Muscle layer of duodenum (tissue), 2 donors: ENCODE measurements around the gene PNKP.
A peak's percentile ranks its signal among the peaks of the same experiment; 100 is the strongest.

Experiments used
- H3K27ac ChIP-seq: one replicate; pipeline ENCODE4 v1.7.0; 2013; ENCODE audit warnings: mild to moderate bottlenecking, low read length
- H3K27me3 ChIP-seq: one replicate; pipeline ENCODE4 v1.7.0; 2013; ENCODE audit warnings: low read depth, mild to moderate bottlenecking, control low read depth, low read length
- H3K36me3 ChIP-seq, 2 donors: one replicate each; pipeline ENCODE4 v1.7.0; 2013; ENCODE audit warnings: low read length in 2 of 2, control low read depth in 1 of 2, mild to moderate bottlenecking in 1 of 2; ENCODE audit not compliant: insufficient read depth in 2 of 2, control insufficient read depth in 1 of 2
- H3K4me1 ChIP-seq, 2 donors: one replicate each; pipeline ENCODE4 v1.7.0; 2013; ENCODE audit warnings: low read length in 2 of 2, mild to moderate bottlenecking in 2 of 2, control low read depth in 1 of 2, moderate library complexity in 1 of 2; ENCODE audit not compliant: insufficient read depth in 2 of 2, control insufficient read depth in 1 of 2
- H3K4me3 ChIP-seq, 2 donors: one replicate each; pipeline ENCODE4 v1.7.0; 2013; ENCODE audit warnings: low read length in 2 of 2, low read depth in 1 of 2, mild to moderate bottlenecking in 1 of 2
- H3K9me3 ChIP-seq, 2 donors: one replicate each; pipeline ENCODE4 v1.7.0; 2013; ENCODE audit warnings: low read length in 2 of 2, control low read depth in 1 of 2, mild to moderate bottlenecking in 1 of 2; ENCODE audit not compliant: control insufficient read depth in 1 of 2
- donor health status: healthy.

The PNKP gene

DNA sequence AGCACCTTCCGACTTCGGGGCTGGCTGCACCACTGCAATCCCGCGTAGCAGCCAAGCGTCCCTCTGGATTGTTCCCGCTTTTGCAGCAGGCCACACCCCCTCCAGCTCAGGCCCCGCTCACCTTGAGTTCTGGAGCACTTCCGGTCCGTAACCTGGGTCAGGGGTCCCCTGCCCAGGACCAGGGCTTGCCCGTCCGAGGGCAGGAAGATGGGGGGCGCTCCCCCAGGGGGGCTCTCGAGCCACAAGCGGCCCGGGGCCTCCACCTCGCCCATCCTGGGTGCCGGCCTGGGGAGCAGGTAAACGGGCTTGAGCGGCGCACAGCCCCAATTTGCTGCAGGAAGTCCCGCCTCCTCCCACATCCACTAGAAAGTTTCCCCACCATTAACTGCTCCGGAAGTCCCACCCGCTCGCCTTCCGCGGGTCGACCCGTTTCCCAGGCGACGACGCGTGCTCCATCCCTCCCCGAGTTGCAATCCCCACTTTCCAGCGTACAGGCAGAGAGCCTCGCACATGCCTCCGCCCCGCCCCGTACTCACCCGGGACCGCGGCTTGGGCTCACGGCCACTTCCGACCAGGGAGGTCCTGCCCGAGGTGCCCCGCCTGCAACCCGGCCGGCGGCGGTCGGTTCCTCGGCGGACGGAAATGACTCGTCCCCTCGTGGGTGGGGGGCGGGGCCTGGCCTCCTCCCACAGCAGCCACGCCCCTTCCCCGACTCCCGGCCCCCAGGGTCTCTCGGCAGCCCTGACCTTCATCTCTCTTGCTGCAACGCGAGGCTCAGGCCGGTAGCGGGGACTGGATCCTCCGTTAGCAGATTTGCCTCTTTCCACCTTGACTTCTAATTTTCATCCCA, at the start of gene PNKP:
PNKP (minus strand) TSS at position 644 of the 850 bp plus-strand sequence; CDS start at position 272, 372 bp downstream.
- no peaks in the 10 kb centered on the region for H3K9me3 ChIP-seq
- H3K4me1 ChIP-seq = peaks cover 6 to 37% of the 10 kb centered on the region in 2 donors

GRCh38 chr19:49915271-49915670, 47.9 kb upstream of the PNKP start:
- H3K27me3 ChIP-seq = no peaks in the 10 kb centered on the region
- H3K4me1 ChIP-seq = peaks cover 3 to 13% of the 10 kb centered on the region in 2 donors
- no peaks in the 10 kb centered on the region for H3K9me3 ChIP-seq
- no peak overlapping the region for H3K4me3 ChIP-seq
- H3K36me3 ChIP-seq = peaks cover 0 to 32% of the 10 kb centered on the region in 2 donors
- no peak overlapping the region for H3K27ac ChIP-seq

More for the DNA sequence above, at the start of gene PNKP:
- Histone ChIP-seq H3K4me3 (peak within 1 kb of the TSS; percentile 76 to 82), H3K27ac (peak within 1 kb of the TSS; percentile 91), H3K27me3 (no peaks in the 10 kb centered on the region), H3K36me3 (peaks cover 13% of the 10 kb centered on the region in 2 donors)

DNA sequence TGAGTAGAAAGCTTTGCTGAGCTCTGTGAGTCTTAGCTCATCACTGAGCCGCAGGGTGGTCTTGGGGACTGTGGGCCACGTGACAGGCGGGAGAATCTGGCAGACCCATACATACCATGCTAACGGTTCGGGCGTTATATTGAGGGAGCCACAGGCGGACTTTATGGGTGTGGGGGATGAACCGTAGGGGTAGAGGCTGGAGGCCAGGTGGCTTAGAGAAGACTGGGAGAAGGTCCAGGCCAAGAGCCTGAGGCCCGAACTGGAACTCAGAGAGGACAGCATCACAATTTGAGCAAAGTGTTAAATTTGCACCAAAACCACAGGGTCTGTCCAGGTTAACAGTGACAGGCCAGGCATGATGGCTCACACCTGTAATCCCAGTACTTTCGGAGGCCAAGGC, 46.3 kb upstream of the PNKP start:
- H3K9me3 ChIP-seq = no peaks in the 10 kb centered on the region
- peaks cover 3 to 43% of the 10 kb centered on the region in 2 donors for H3K36me3 ChIP-seq
- no peak overlapping the region for H3K4me3 ChIP-seq
- H3K4me1 ChIP-seq = peaks cover 3 to 13% of the 10 kb centered on the region in 2 donors
- H3K27me3 ChIP-seq = no peaks in the 10 kb centered on the region
- no peak overlapping the region for H3K27ac ChIP-seq

DNA sequence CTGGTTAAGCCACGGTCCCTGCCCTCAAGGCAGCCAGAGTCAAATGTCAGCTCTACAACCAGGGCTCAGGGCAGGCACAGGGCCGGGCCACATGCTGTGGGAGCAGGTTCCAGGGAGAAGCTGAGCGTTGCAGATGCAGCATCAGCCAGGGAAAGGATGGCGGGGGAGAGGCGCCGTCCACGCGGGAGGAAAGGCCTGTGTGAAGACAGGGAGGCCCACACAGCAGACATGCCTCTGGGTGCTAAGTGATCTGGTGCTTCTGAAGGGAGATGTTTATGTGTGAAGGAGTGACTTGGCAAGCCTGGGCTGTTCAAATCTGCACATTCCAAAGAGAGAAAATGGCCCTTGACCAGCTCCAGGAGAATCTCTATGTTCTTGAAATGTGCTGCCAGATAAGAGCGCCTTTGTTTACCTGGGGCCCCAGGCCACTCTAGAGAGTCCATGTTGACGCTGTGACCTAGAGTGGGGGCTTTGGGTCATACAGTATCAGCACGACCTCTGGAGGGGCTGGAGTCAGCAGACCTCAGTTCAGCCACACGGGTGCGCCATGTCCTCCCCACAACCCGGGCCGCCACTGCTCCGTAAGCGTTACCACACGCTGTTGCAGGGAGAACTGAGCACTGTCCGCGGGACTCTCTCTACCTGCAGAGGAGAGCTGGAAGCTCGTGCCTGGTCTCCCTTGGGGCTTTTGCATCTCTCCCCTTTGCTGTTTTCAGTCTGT, 45.7 kb upstream of the PNKP start:
- no peak overlapping the region for H3K27ac ChIP-seq
- H3K27me3 ChIP-seq = no peaks in the 10 kb centered on the region
- H3K36me3 ChIP-seq = peaks cover 3 to 45% of the 10 kb centered on the region in 2 donors
- peaks cover 3 to 13% of the 10 kb centered on the region in 2 donors for H3K4me1 ChIP-seq
- H3K9me3 ChIP-seq = no peaks in the 10 kb centered on the region
- no peak overlapping the region for H3K4me3 ChIP-seq

DNA sequence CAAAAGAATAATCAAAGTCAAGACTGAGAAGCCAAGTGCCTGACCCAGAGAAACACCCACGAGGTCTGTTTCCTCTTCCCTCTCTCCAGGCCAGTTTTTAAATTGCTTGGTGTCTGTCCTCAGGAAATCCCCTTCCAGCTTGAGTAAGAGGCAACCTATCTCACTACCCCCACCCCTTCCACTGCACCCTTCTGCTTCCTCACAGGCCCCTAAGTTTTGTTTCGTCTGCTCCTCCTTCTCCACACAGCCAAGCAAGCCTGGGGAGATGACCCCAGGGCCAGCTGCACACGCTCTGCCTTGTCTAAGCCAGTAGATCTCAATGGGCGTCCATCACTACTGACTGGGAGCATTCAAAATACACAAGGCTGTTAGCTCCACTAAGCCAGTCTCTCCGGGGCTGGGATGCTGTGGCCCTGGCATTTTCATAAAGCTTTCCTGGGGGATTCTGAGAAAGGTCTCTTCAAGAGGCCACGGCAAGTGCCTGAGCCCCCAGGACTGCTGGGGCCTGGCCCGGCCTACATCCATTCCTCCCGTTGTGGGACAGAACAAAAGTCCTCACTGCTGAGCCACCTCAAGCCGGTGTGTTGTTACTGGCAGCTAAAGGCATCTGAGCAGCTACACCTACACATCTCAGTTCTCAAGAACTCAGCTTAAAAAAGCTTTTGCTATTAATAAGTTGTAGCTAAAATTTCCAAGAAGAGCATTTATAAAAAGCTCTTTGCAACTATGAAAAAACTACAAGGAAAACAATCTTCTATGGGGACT, 44.2 kb upstream of the PNKP start:
- Histone ChIP-seq H3K4me3 (no peak overlapping the region), H3K4me1 (peaks cover 3 to 13% of the 10 kb centered on the region in 2 donors), H3K36me3 (peaks cover 7 to 57% of the 10 kb centered on the region in 2 donors), H3K9me3 (no peaks in the 10 kb centered on the region), H3K27me3 (no peaks in the 10 kb centered on the region), H3K27ac (no peak overlapping the region)

DNA sequence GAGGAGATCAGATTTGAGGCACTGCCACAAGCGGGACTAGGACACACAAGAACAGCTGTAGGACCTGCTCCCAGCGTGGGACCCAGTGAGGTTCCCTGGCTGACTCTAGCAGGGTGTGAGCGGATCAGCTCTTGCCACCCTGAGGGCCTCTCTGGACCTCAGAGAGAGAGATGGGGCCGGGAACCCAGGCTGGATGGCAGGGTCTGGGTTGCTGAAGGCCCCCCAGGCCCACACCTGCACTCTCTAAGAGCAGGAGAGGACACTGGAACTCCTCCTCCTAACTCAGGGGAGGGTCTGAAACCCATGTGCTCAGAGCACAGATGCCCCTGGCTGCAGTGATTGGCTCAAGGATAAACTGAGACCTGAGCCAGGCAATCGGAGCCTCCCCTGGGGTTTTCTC, 42.8 kb upstream of the PNKP start:
- peaks cover 7 to 51% of the 10 kb centered on the region in 2 donors for H3K36me3 ChIP-seq
- H3K4me1 ChIP-seq = peaks cover 3 to 13% of the 10 kb centered on the region in 2 donors
- no peaks in the 10 kb centered on the region for H3K9me3 ChIP-seq
- H3K27ac ChIP-seq = no peak overlapping the region
- H3K27me3 ChIP-seq = no peaks in the 10 kb centered on the region
- no peak overlapping the region for H3K4me3 ChIP-seq

DNA sequence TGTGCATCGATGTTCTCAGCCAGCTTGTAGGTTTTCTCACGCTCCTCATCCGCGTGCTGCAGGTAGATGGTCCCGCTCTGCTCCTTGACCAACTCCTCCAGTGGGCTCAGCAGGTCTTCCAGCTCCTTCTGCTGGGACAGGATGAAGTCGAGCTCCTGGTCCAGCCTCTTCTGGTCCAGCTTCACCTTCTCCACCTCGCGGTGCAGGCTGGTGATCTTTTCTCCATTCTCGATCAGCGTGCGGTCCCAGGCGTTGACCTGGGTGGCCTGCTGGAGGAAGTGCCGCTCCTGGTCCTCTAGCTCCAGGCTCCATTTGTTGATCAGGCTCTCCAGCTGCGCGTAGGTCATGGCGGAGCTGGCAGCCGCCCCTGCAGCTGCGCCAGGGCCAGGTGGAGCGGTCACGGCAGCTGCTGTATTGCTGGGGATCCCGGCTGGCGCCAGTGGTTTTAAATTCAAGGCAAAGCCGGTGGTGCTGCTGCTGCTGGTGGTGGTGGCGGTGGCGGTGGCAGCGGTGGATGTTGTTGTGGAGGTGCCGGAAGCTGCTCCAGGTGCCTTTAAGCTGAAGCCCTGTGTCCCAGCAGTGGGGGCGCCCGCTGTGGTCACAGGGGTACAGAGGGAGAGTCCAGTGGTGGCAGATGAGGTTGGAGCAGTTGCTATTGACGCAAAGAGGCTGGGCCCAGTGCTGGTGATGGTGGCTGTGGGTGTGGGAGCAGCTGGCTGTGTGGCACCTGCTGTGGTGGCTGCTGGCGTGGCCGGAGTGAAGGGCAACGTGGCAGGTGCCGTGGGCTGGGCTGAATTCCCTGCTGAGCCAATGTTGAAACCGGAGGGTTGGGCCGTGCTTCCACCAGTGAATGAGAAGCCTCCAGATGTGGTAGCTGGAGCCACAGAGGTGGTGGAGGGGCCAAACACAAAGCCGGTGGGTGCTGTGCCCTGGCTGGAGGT, 41.4 kb upstream of the PNKP start:
- H3K4me3 ChIP-seq = no peak overlapping the region
- no peak overlapping the region for H3K27ac ChIP-seq
- H3K27me3 ChIP-seq = no peaks in the 10 kb centered on the region
- H3K9me3 ChIP-seq = no peaks in the 10 kb centered on the region
- H3K36me3 ChIP-seq = peaks cover 7 to 43% of the 10 kb centered on the region in 2 donors
- peaks cover 3 to 13% of the 10 kb centered on the region in 2 donors for H3K4me1 ChIP-seq

DNA sequence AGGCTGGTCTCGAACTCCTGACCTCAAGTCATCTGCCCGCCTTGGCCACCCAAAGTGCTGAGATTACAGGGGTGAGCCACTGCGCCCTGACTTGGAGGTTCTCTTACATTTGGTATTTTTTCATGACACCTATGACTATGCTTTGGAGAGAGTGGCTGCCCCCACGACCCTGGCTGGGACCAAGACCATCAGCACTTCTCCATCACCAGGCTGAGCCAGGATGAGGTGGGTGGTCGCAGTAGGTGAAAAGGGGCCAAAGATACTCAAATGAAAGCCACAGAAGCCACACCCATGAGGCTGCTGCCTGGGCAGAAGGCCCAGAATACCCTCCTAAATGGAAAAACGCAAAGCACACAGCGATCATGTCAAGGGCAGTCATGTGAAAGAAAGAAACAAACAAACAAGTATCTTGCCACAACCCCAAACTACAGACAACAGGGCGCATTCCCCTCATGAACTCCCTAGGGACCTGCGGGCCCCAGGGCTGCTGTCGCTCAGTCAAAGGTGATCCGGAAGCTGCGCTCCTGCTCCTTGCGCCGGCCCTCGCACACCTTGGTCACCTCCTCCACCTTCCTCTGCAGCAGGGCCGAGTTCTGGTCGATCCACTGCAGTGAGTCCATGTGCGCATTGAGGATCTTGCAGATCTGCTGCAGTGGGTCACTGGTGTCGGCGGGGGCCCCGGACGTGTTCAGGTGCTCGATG, 40.5 kb upstream of the PNKP start:
- Histone ChIP-seq H3K36me3 (peaks cover 7 to 38% of the 10 kb centered on the region in 2 donors), H3K9me3 (no peaks in the 10 kb centered on the region), H3K27me3 (no peaks in the 10 kb centered on the region), H3K4me1 (peaks cover 3 to 11% of the 10 kb centered on the region in 2 donors), H3K4me3 (no peak overlapping the region), H3K27ac (no peak overlapping the region)

GRCh38 chr19:49906879-49907564, 39.6 kb upstream of the PNKP start:
- peaks cover 3 to 9% of the 10 kb centered on the region in 2 donors for H3K4me1 ChIP-seq

More at GRCh38 chr19:49906879-49907564, 39.6 kb upstream of the PNKP start:
- Histone ChIP-seq H3K36me3 (peaks cover 7 to 38% of the 10 kb centered on the region in 2 donors), H3K4me3 (no peak overlapping the region), H3K9me3 (no peaks in the 10 kb centered on the region), H3K27ac (no peak overlapping the region), H3K27me3 (no peaks in the 10 kb centered on the region)
